Prostate gland (tissue), 2 donors: ENCODE data around the gene RNF227.
"Not testable (repeated sequence)": the region's sequence is repeated elsewhere in the genome, so short reads cannot be mapped to it uniquely, and the experiment has no call there.

Source experiments
- POLR2A ChIP-seq: fragments of 450-650 bp; IDR thresholded peaks from one replicate; pipeline ENCODE4 v1.6.1; 2016; ENCODE audit warnings: antibody characterized with exemption, mild to moderate bottlenecking
- POLR2AphosphoS5 ChIP-seq: sonication (generic); formaldehyde crosslinking; IDR thresholded peaks from one replicate; pipeline ENCODE4 v1.6.1; 2017; ENCODE audit warnings: antibody characterized with exemption
- TF ChIP-seq, protein P1 (sequence below), 4 experiments: fragments of 200-600 bp in 2 of 4; fragments of 450-650 bp in 2 of 4; sonication (generic) in 2 of 4; IDR thresholded peaks; 1 replicate in 3 of 4; 2 replicates in 1 of 4; pipeline ENCODE4 v1.5.1; 2016 to 2019; ENCODE audit warnings: antibody characterized with exemption in 4 of 4, mild to moderate bottlenecking in 2 of 4, moderate library complexity in 2 of 4

DNA sequence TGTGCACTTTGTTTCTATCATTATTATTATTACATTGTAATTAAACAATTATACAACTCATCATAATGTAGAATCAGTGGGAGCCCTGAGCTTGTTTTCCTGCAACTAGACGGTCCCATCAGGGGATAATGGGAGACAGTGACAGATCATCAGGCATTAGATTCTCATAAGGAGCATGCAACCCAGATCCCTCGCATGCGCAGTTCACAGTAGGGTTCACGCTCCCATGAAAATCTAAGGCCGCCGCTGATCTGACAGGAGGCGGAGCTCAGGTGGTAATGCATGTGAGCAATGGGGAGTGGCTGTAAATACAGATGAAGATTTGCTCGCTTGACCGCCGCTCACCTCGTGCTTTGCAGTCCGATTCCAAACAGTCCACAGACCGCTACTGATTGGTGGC, 37.2 kb upstream of the RNF227 start:
- TF ChIP-seq, protein P1, sequence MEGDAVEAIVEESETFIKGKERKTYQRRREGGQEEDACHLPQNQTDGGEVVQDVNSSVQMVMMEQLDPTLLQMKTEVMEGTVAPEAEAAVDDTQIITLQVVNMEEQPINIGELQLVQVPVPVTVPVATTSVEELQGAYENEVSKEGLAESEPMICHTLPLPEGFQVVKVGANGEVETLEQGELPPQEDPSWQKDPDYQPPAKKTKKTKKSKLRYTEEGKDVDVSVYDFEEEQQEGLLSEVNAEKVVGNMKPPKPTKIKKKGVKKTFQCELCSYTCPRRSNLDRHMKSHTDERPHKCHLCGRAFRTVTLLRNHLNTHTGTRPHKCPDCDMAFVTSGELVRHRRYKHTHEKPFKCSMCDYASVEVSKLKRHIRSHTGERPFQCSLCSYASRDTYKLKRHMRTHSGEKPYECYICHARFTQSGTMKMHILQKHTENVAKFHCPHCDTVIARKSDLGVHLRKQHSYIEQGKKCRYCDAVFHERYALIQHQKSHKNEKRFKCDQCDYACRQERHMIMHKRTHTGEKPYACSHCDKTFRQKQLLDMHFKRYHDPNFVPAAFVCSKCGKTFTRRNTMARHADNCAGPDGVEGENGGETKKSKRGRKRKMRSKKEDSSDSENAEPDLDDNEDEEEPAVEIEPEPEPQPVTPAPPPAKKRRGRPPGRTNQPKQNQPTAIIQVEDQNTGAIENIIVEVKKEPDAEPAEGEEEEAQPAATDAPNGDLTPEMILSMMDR (IDR thresholded peaks at IDR 0.05), result not testable (repeated sequence)
- TF ChIP-seq POLR2A, POLR2AphosphoS5: not testable (repeated sequence)
